Activated CD4-positive, alpha-beta memory T cell treated with anti-CD3 and anti-CD28 coated beads for 36 hours (primary cell): ENCODE measurements around the gene DIAPH3. TPM values are rescaled to one million over a fixed set of nuclear protein-coding genes. Genes with fewer than 3 reads are reported as not detected.

Experiments used
- CTCF ChIA-PET: fragments of 350-600 bp; sonication (Branson Sonifier 250); formaldehyde crosslinking; loops from one replicate; lab custom pipeline; 2021; ENCODE audit warnings: antibody characterized with exemption, inconsistent platforms; lab: Charles Lee
- POLR2A ChIA-PET: fragments of 350-600 bp; sonication (Branson Sonifier 250); formaldehyde crosslinking; loops from one replicate; lab custom pipeline; 2021; ENCODE audit warnings: antibody characterized with exemption; lab: Charles Lee
- DNase-seq: peaks from one replicate; pipeline ENCODE4 v3.0.0-alpha.2; 2020
- H3K27ac Mint-ChIP-seq: one replicate; pipeline ENCODE4 v1.8.0; 2021; ENCODE audit warnings: mixed read lengths
- H3K27me3 Mint-ChIP-seq: one replicate; pipeline ENCODE4 v1.8.0; 2021; ENCODE audit warnings: mixed read lengths
- H3K36me3 Mint-ChIP-seq: one replicate; pipeline ENCODE4 v1.8.0; 2021; ENCODE audit warnings: mixed read lengths
- H3K4me1 Mint-ChIP-seq: one replicate; pipeline ENCODE4 v1.8.0; 2021; ENCODE audit warnings: low read depth, mixed read lengths
- H3K4me3 Mint-ChIP-seq: one replicate; pipeline ENCODE4 v1.8.0; 2021; ENCODE audit warnings: mild to moderate bottlenecking, mixed read lengths
- H3K9me3 Mint-ChIP-seq: one replicate; pipeline ENCODE4 v1.8.0; 2021; ENCODE audit warnings: mixed read lengths
- intact Hi-C: fragments of 100-400 bp; cut with micrococcal nuclease; formaldehyde crosslinking; loops from one replicate; pipeline ENCODE4 v1.15.1; 2023
- total RNA-seq, 2 experiments: library from RNA; stranded (reverse); gene quantifications; one replicate each; pipeline ENCODE4 v1.2.3, GENCODE V29; 2021

Gene DIAPH3
- total RNA-seq, 2 experiments from 2014 or later: 31.3 to 31.9 TPM

DNA sequence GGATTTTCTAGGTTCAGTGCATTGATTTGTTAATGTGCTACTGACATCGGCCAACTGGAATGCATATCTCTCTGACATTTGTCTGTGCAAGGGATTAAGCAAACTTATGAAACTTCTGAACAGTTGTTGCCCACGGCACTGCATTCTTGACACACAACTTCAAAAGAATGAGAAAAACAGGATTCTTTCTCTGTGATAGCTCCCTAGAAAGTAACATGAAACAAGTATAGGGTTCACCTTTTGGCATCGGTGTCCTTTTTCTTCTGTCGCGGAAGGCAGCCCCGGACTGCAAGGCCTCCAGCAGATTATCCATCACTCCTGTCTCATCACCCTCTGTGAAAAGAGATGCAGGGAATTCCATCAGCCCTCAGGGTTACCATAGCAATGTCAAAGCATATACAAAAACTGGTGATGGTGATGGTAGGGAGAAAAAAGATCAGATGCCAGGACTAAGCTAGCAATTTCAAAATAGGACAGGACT, 389.2 kb downstream of the DIAPH3 start:
- H3K4me1 Mint-ChIP-seq: peaks cover 3% of the 10 kb centered on the region
- intact Hi-C loops: no loop called here

DNA sequence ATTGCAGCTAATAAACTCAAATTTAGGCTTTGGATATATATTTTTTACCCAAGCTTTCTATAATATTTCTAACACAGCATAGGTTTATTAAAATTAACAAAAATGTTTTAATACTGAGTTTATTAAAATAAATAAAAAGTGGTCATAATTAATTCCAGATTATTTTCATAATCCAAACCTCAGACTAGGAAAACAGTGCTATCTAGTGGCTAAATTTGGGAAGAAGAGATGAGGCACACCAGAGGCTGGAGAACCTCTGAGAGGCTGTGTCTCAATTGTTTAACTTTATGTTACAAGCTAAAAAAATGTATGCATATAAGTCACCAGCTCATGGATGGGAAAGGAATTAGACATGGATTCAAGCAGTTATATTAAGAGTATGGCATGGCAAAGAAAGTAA, 392.5 kb downstream of the DIAPH3 start:
- H3K9me3 Mint-ChIP-seq: no peaks in the 10 kb centered on the region
- no peak for DNase-seq
- no peaks in the 10 kb centered on the region for H3K27me3 Mint-ChIP-seq
- ChIA-PET CTCF (no interaction called here), POLR2A (no interaction called here)
- H3K36me3 Mint-ChIP-seq: no peaks in the 10 kb centered on the region
- H3K4me1 Mint-ChIP-seq: no peaks in the 10 kb centered on the region
- no peak overlapping the region for H3K4me3 Mint-ChIP-seq
- intact Hi-C loops: no loop called here
- no peak overlapping the region for H3K27ac Mint-ChIP-seq

More for the DNA sequence above, 389.2 kb downstream of the DIAPH3 start:
- ChIA-PET POLR2A (no interaction called here), CTCF (interaction anchor here (0.6 kb wide), 1 partner anchor 94 kb away, joined by 3 read pairs; no protein-coding TSS in a partner anchor)
- Mint-ChIP-seq H3K36me3 (no peaks in the 10 kb centered on the region), H3K9me3 (no peaks in the 10 kb centered on the region), H3K27me3 (peaks cover 2% of the 10 kb centered on the region), H3K27ac (no peak overlapping the region), H3K4me3 (no peak overlapping the region)
- DNase-seq: no peak

DNA sequence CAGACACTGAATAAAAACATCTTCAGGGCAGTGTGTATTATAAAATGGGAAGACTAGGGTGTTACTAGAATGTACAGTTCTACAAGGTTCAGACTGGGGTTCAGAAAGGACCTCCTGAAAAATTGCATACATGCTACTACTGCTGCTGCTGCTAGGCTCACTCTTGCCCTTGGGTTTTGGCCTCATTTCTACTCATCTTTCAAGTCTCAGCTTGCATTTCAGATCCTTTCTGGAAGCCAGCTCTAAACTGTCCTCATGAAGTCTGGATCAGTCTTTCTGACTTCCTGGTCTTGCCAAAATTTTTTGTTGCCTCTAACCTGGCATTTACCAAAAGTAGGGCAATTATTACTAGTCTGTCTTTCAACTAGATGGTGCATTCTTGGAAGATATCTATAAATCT, 393.3 kb downstream of the DIAPH3 start:
- H3K4me3 Mint-ChIP-seq: no peak overlapping the region
- ChIA-PET POLR2A (no interaction called here), CTCF (no interaction called here)
- H3K4me1 Mint-ChIP-seq: no peaks in the 10 kb centered on the region
- no peak for DNase-seq
- no peaks in the 10 kb centered on the region for H3K36me3 Mint-ChIP-seq
- H3K9me3 Mint-ChIP-seq: no peaks in the 10 kb centered on the region
- no peaks in the 10 kb centered on the region for H3K27me3 Mint-ChIP-seq
- no peak overlapping the region for H3K27ac Mint-ChIP-seq
- intact Hi-C loops: no loop called here

DNA sequence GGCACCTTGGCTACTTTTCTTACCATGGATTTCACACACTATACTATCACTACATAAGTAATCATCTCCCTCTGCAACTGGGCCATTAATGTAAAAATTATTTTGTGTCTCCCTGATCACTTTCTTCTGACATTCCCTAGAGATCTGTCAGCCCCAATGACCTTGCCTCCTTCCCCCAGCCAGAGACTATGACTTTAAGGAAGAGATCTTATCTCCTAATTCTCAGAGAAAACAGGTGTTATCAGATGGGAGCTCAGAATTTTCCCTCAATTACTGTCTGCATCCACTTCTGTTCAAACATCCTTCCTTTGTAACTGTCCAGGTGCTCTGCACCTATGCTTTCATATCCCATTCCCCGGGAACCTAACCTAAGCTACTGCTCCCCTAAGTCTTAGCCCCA, 397.5 kb downstream of the DIAPH3 start:
- Mint-ChIP-seq H3K36me3 (no peaks in the 10 kb centered on the region), H3K4me1 (no peaks in the 10 kb centered on the region), H3K9me3 (no peaks in the 10 kb centered on the region), H3K27ac (no peak overlapping the region), H3K27me3 (no peaks in the 10 kb centered on the region), H3K4me3 (no peak overlapping the region)
- DNase-seq: no peak
- CTCF ChIA-PET: no interaction called here
- intact Hi-C loops: no loop called here
- POLR2A ChIA-PET: no interaction called here

DNA sequence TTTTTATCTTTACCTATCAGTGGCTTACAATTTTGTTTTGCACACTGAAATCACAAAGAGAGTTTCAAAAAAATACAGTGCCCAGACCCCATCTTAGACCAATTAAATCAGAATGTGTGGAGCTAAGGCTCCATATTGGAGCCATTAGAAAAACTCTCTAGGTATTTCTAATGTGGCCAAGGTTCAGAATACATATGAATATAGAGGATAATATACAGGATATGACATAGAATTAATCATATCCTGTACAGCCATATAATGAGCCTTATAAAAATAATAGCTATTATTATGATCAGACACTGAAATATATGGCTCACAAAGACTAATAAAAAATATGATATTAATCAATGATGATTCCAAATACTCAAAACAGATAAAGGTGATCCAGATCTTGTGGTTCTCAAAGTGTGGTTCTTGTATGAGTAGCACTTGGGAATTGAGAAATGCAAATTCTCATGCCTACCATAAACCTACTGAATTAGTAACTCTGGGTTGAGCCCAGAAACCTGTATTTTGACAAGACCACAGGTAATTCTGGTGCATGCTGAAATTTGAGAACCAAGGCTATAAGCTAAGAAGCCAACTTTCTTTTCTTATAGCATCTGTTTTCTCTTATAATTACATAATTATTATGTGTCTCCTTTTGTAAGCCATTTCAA, 408.0 kb downstream of the DIAPH3 start:
- H3K9me3 Mint-ChIP-seq: no peaks in the 10 kb centered on the region
- H3K27me3 Mint-ChIP-seq: no peaks in the 10 kb centered on the region
- intact Hi-C loops: no loop called here
- peaks cover 3% of the 10 kb centered on the region for H3K4me1 Mint-ChIP-seq
- CTCF ChIA-PET: no interaction called here
- POLR2A ChIA-PET: no interaction called here
- no peak overlapping the region for H3K4me3 Mint-ChIP-seq
- H3K36me3 Mint-ChIP-seq: no peaks in the 10 kb centered on the region
- no peak for DNase-seq
- H3K27ac Mint-ChIP-seq: no peak overlapping the region

DNA sequence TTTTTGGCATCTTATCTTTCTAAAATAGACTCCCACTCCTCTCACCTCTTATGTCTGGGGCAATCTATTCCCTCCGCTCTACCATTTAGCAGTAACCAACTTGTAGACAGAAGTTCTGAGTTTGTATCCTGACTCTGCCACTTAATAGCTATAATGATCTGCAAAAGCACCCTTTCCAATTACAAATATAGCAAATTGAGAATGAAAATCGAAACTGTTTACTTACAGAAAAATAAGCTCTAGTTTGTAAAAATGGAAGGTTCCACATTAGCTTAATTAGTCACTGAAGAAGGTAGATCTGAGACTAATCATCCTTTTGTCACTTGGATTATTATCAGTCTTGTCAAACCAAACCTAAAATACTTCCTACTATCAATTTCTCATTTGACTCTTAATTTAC, 409.3 kb downstream of the DIAPH3 start:
- Mint-ChIP-seq H3K27ac (no peak overlapping the region), H3K36me3 (no peaks in the 10 kb centered on the region), H3K9me3 (no peaks in the 10 kb centered on the region), H3K4me3 (no peak overlapping the region), H3K4me1 (peaks cover 3% of the 10 kb centered on the region), H3K27me3 (peaks cover 2% of the 10 kb centered on the region)
- CTCF ChIA-PET: interaction anchor here (0.6 kb wide), 1 partner anchor 607 kb away, joined by 3 read pairs; no protein-coding TSS in a partner anchor
- POLR2A ChIA-PET: no interaction called here
- intact Hi-C loops: no loop called here
- no peak for DNase-seq

DNA sequence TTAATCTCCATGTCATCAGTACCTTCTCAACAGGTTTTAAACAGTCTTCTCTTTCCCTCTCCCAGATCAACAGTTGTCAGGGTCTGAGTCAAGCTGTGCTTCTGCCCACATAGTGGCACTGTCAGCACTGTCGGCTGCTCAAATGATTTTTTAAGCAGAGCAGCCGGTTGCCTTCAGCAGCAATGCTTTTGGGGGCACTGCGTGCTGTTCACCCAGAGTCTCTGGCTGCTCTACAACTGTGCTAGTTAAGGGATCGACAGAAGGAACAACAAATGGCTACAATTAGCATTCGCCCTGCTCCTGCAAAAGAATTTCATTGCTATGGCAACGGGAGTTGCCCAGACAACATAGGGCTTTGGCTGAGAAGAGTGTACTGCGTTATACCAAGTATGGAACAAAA, 412.9 kb downstream of the DIAPH3 start:
- intact Hi-C loops: no loop called here
- Mint-ChIP-seq H3K27me3 (peaks cover 2% of the 10 kb centered on the region), H3K27ac (no peak overlapping the region), H3K9me3 (no peaks in the 10 kb centered on the region), H3K4me3 (no peak overlapping the region), H3K36me3 (no peaks in the 10 kb centered on the region), H3K4me1 (peaks cover 8% of the 10 kb centered on the region)
- POLR2A ChIA-PET: no interaction called here
- no peak for DNase-seq
- CTCF ChIA-PET: no interaction called here

DNA sequence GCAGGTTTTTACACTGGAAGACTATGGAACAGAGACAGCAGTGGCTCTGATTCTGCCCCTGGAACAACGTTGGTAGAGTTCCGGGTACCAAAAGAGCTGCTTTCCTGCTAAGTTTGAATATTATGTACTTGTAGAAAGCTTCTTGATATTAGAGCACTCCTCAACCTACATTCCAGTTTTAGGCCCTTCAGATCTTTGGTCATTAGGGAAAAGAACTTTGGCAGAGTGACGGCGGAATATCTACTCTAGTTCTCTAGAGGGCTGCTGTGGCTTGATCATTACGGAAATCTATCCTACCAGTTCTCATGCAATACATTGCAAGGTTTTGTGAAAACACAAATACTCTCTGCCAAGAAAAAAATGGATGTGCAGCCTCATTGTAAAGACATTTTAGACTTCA, 415.7 kb downstream of the DIAPH3 start:
- POLR2A ChIA-PET: no interaction called here
- DNase-seq: no peak
- CTCF ChIA-PET: no interaction called here
- Mint-ChIP-seq H3K27me3 (peaks cover 2% of the 10 kb centered on the region), H3K4me3 (no peak overlapping the region), H3K36me3 (no peaks in the 10 kb centered on the region), H3K9me3 (no peaks in the 10 kb centered on the region), H3K4me1 (peaks cover 5% of the 10 kb centered on the region), H3K27ac (no peak overlapping the region)
- intact Hi-C loops: loop anchor here (5.0 kb wide), 1 partner anchor 414 kb away; the partner anchor contains the start of gene DIAPH3

DNA sequence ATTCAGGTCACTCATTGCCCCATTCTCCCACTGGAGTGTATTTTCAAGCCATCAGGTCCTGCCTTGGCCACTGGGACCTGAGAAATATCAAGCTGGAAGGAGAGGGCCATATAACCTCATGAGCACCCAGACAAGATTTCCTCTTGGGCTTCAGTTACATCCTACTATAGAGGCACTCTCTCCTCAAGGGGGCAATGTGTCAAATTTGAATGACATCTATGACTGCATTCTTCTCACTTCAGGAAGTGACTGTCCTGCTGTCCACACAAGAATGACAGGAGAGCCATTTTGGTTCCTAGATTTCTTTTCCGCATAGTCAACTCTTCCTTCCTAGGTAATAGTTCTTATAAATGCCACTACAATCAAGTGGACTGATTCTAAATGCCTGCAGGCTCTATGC, 416.2 kb downstream of the DIAPH3 start:
- Mint-ChIP-seq H3K4me1 (peaks cover 5% of the 10 kb centered on the region), H3K27ac (no peak overlapping the region), H3K4me3 (no peak overlapping the region), H3K27me3 (peaks cover 2% of the 10 kb centered on the region), H3K9me3 (no peaks in the 10 kb centered on the region), H3K36me3 (no peaks in the 10 kb centered on the region)
- intact Hi-C loops: loop anchor here (5.0 kb wide), 1 partner anchor 415 kb away; the partner anchor contains the start of gene DIAPH3
- ChIA-PET POLR2A (no interaction called here), CTCF (no interaction called here)
- DNase-seq: no peak

DNA sequence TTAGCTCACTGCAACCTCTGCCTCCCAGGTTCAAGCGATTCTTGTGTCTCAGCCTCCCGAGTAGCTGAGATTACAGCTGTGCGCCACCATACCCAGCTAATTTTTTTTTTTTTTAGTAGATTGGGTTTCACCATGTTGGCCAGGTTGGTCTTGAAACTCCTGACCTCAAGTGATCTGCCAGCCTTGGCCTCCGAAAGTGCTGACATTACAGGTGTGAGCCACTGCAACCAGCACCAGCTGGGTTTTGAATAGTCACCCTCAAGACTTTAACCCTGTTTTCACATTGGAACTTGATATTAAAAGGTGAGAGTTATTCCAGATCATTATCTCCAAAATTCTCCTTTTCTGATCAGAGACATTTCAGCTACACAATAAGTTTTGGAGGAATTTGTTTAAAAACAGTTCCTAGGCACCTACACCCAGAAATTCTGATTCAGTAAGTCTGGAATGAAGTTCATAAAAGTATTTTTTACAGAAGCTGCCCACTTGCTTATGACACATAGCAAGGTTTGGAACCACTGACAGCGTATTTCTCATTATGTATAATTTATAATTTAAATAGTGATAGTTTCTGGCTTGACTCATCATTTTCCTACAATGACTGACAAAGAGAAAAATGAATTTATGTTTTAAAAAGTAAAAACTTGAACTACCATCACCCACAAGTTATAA, 417.3 kb downstream of the DIAPH3 start:
- H3K36me3 Mint-ChIP-seq: no peaks in the 10 kb centered on the region
- H3K27me3 Mint-ChIP-seq: peaks cover 2% of the 10 kb centered on the region
- DNase-seq: no peak
- POLR2A ChIA-PET: interaction anchor here (0.8 kb wide), 1 partner anchor 12 kb away, joined by 3 read pairs; no protein-coding TSS in a partner anchor
- intact Hi-C loops: loop anchor here (5.0 kb wide), 1 partner anchor 416 kb away; the partner anchor contains the start of gene DIAPH3
- CTCF ChIA-PET: no interaction called here
- no peaks in the 10 kb centered on the region for H3K9me3 Mint-ChIP-seq
- peaks cover 5% of the 10 kb centered on the region for H3K4me1 Mint-ChIP-seq
- H3K4me3 Mint-ChIP-seq: no peak overlapping the region
- H3K27ac Mint-ChIP-seq: no peak overlapping the region

DNA sequence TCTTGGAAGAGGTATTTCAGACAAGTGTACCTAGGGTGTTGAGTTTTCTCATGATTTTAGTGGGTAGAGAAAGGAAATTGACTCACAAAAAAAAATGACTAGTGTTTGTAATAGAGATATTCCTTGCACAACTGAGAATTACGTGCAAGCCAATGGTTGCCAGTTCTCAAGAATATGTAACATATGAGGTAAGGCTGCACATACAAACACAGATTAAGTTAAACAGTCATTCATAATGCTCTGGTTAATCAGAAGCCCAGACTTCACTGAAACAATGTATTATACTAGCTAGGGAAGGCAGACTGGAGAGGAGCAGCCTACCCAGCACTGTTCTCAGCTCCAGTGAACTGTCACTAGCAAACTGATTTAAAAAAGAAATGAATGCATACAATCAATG, 418.3 kb downstream of the DIAPH3 start:
- no peaks in the 10 kb centered on the region for H3K36me3 Mint-ChIP-seq
- peaks cover 2% of the 10 kb centered on the region for H3K27me3 Mint-ChIP-seq
- intact Hi-C loops: loop anchor here (5.0 kb wide), 1 partner anchor 417 kb away; the partner anchor contains the start of gene DIAPH3
- no peak for DNase-seq
- H3K9me3 Mint-ChIP-seq: no peaks in the 10 kb centered on the region
- ChIA-PET POLR2A (no interaction called here), CTCF (no interaction called here)
- peaks cover 5% of the 10 kb centered on the region for H3K4me1 Mint-ChIP-seq
- H3K4me3 Mint-ChIP-seq: no peak overlapping the region
- H3K27ac Mint-ChIP-seq: no peak overlapping the region

DNA sequence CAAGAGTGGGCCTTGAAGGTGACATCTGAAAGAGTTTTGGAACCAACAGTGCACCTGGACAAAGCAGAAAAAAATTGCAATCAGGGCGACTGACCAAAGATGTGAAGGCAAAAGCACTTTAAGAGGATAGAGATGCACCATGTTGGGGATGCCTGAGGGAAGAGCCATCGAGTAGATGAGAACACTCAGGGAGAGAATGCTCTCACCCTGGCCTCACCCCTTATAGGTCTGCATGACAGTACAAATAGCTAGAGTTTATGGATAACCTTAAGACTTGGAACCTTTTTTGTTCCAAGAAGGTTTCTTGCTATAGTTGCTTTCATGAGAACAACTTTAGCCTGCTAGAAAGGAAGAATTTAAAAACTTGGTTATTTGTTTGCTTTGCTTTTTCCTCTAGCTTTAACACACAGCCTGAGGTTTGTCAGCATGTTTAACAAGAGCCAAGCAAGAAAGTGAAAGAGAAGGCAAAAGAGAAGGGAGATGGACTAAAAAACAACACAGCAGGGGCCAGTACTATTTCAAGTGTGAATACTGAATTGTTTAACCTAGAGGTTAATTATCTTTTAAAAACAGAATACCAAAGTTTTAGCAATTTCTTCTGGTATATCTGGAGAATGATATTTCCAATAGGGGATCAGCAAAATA, 418.9 kb downstream of the DIAPH3 start:
- H3K9me3 Mint-ChIP-seq: no peaks in the 10 kb centered on the region
- H3K4me3 Mint-ChIP-seq: no peak overlapping the region
- POLR2A ChIA-PET: no interaction called here
- no peak for DNase-seq
- peaks cover 5% of the 10 kb centered on the region for H3K4me1 Mint-ChIP-seq
- intact Hi-C loops: loop anchor here (5.0 kb wide), 1 partner anchor 417 kb away; the partner anchor contains the start of gene DIAPH3
- H3K27me3 Mint-ChIP-seq: peaks cover 1% of the 10 kb centered on the region
- no peaks in the 10 kb centered on the region for H3K36me3 Mint-ChIP-seq
- CTCF ChIA-PET: no interaction called here
- no peak overlapping the region for H3K27ac Mint-ChIP-seq
